Measurements from ENCODE around the gene GBP5. TPM values are rescaled to one million over a fixed set of nuclear protein-coding genes. Genes with fewer than 3 reads are reported as not detected.

Gene GBP5
- total RNA-seq, 1 donor from 2014 or later, result under 0.01 TPM

Other genes starting within 250 kb of the GBP5 start
- 0.82 TPM for gene GBP3, start 250.0 kb downstream of the GBP5 start, total RNA-seq
- gene GBP1, start 207.7 kb downstream of the GBP5 start, total RNA-seq, result 1.2 TPM
- gene GBP2, start 146.7 kb downstream of the GBP5 start, total RNA-seq, result not detected
- gene GBP7, start 96.9 kb downstream of the GBP5 start, total RNA-seq, result not detected
- 0.82 TPM for gene GBP4, start 73.9 kb downstream of the GBP5 start, total RNA-seq
- under 0.01 TPM for gene GBP6, start 91.2 kb upstream of the GBP5 start, total RNA-seq

All from frontal cortex (tissue), 1 donor.